ENCODE results near the gene EPS8L2. TPM values are rescaled to one million over a fixed set of nuclear protein-coding genes. Genes with fewer than 3 reads are reported as not detected.
A peak's percentile ranks its signal among the peaks of the same experiment; 100 is the strongest.

Gene EPS8L2
- total RNA-seq, 2 experiments from 2014 or later, result 7.1 to 8.1 TPM

DNA sequence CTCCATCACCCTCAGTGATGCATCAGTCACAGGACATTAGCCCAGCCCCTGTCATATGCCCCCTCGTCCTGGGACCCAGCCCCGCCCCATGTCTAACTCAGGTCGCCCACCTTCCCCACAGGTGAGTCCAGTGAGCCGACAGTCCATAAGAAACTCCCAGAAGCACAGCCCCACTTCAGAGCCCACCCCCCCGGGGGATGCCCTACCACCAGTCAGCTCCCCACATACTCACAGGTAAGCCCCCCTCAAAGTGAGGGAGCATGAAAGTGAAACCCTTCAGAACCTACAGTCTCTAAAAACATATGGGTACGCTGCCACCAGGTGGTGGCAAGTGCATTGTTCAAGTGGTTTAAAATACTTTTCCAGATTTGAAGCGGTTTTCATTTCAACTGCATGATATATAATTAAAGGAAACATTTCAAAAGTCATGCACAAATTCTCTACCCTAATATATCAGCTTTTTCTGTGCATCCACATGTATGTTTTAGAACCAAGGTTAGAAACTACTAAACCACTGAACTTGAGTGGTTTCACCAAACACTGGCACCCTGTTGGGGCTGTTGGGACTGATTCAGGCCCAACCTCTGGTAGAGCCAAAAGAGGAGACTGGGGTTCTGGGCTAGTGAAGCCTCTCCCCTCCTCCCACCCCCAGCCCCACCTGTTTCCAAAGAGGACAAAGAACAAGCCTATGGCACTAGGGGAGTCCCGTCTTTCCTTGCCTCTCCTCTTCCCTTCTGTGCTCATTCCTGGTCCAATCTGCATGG is 17.3 kb downstream of the EPS8L2 start:
- intact Hi-C loops (cut with micrococcal nuclease), result loop anchor here (1.0 to 10.0 kb wide), 6 partner anchors 28 to 519 kb away; partner anchors contain the start of genes BET1L, DEAF1, IFITM2 and RIC8A
- Mint-ChIP-seq H3K4me3 (peak overlapping the region; percentile 18), H3K9me3 (no peaks in the 10 kb centered on the region), H3K27ac (no peak overlapping the region), H3K27me3 (ENCODE audit: low read depth) (peaks cover 16% of the 10 kb centered on the region), H3K36me3 (ENCODE audit: low read depth) (no peaks in the 10 kb centered on the region), H3K4me1 (ENCODE audit: low read depth) (peaks cover 13% of the 10 kb centered on the region)
- peak; percentile 70 for DNase-seq
- CTCF ChIA-PET, result interaction anchor here (0.8 to 3.7 kb wide), 18 partner anchors 8 to 205 kb away, joined by 3 to 26 read pairs (median 4); partner anchors contain the start of gene TMEM80

DNA sequence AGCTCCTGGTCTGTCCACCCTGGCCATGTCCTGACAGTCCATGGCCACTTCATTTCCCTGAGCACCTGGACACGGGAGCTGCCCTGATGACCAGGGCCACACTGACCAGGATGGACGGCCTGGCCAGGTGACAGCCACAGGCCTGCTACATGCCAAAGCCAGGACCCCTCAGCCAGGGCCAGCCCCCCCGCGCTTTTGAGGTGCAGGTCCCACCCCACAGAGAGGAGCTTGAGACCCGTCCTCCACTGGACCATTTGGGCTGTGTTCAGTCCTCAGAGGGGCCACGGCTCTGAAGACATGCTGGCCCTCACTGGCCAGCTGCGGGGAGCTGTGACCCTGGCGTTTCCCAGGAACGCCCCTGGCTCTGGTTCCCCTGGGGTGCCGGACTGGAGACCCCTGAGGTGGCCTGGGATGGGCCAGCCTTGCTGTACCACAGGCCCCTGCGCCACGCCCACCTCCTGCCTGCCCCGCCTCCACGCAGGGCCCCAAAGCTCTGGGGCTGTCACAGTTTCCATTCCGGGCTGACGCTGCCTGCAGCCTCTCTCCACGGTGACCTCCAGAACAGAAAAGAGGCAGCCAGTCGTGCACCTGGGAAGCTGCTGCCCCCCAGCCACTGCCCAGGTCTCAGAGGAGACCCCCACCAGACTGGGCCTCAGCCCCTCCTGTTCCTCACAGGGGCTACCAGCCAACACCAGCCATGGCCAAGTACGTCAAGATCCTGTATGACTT is 18.2 kb downstream of the EPS8L2 start:
- Mint-ChIP-seq H3K36me3 (ENCODE audit: low read depth) (no peaks in the 10 kb centered on the region), H3K27me3 (ENCODE audit: low read depth) (peaks cover 15% of the 10 kb centered on the region), H3K4me1 (ENCODE audit: low read depth) (peaks cover 13% of the 10 kb centered on the region), H3K4me3 (no peak overlapping the region), H3K9me3 (no peaks in the 10 kb centered on the region), H3K27ac (no peak overlapping the region)
- intact Hi-C loops (cut with micrococcal nuclease), result loop anchor here (10.0 kb wide), 2 partner anchors 419 to 519 kb away; partner anchors contain the start of genes BET1L, IFITM2 and RIC8A
- DNase-seq, result no peak
- CTCF ChIA-PET, result interaction anchor here (0.6 to 3.7 kb wide), 10 partner anchors 19 to 219 kb away, joined by 3 to 26 read pairs (median 3); no protein-coding TSS in a partner anchor

DNA sequence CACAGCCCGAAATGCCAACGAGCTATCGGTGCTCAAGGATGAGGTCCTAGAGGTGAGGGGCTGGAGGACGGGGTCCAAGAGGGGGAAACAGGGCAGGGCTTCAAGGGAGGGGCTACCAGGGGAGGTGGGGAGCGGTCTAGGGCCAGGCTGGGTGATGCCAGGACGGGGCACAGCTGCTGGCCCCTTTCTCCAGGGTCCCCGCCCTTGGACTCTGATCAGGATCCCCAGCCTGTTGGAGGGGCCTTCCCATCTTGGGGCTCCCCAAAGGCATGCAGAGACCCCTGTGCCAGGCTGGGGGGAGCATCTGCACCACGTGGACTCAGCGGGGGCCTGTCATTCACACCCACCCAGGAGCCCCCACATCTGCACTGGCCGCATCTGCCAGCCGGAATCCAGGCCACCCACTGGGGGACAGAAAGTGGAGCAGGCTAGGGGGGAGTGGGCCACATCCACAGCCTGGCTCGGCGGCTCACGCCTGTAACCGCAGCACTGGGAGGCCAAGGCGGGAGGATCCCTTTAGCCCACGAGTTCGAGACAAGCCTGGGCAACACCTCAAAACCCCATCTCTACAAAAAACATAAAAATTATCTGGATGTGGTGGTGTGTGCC is 18.9 kb downstream of the EPS8L2 start:
- intact Hi-C loops (cut with micrococcal nuclease), result loop anchor here (10.0 kb wide), 2 partner anchors 420 to 520 kb away; partner anchors contain the start of genes BET1L, IFITM2 and RIC8A
- no peaks in the 10 kb centered on the region for H3K36me3 Mint-ChIP-seq (ENCODE audit: low read depth)
- peaks cover 13% of the 10 kb centered on the region for H3K4me1 Mint-ChIP-seq (ENCODE audit: low read depth)
- peak overlapping the region; percentile 52 for H3K4me3 Mint-ChIP-seq
- CTCF ChIA-PET, result interaction anchor here (0.8 to 3.7 kb wide), 10 partner anchors 14 to 170 kb away, joined by 3 to 26 read pairs (median 6); no protein-coding TSS in a partner anchor
- H3K9me3 Mint-ChIP-seq, result no peaks in the 10 kb centered on the region
- H3K27ac Mint-ChIP-seq, result no peak overlapping the region
- H3K27me3 Mint-ChIP-seq (ENCODE audit: low read depth), result peaks cover 9% of the 10 kb centered on the region
- no peak for DNase-seq

DNA sequence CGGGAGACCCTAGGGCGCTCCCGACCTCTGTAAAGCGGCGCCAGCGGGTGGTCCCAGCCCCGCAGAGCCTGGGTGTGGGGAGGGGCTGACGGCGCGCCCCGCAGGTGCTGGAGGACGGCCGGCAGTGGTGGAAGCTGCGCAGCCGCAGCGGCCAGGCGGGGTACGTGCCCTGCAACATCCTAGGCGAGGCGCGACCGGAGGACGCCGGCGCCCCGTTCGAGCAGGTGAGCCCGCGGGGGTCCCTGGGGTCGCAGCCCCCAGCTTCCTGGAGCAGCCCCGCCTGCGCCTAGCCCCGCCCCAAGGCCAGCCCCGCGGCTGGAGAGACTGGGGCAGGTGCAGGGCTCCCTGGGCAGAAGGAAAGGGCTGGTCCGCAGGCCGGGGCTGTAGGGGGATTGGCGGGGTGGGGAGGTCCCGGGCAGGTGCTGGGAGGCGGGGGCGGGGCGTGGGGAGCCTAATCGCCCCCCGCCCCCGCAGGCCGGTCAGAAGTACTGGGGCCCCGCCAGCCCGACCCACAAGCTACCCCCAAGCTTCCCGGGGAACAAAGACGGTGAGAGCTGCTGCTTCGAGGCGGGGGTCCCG is 19.7 kb downstream of the EPS8L2 start:
- Mint-ChIP-seq H3K36me3 (ENCODE audit: low read depth) (no peaks in the 10 kb centered on the region), H3K4me1 (ENCODE audit: low read depth) (peaks cover 13% of the 10 kb centered on the region), H3K27ac (no peak overlapping the region), H3K9me3 (no peaks in the 10 kb centered on the region), H3K4me3 (peak overlapping the region; percentile 62), H3K27me3 (ENCODE audit: low read depth) (peaks cover 7% of the 10 kb centered on the region)
- CTCF ChIA-PET, result interaction anchor here (0.6 to 2.6 kb wide), 13 partner anchors 13 to 170 kb away, joined by 3 to 21 read pairs (median 4); partner anchors contain the start of gene TMEM80
- no peak for DNase-seq
- intact Hi-C loops (cut with micrococcal nuclease), result loop anchor here (1.0 to 10.0 kb wide), 3 partner anchors 22 to 521 kb away; partner anchors contain the start of genes BET1L, IFITM2, RIC8A and TALDO1

DNA sequence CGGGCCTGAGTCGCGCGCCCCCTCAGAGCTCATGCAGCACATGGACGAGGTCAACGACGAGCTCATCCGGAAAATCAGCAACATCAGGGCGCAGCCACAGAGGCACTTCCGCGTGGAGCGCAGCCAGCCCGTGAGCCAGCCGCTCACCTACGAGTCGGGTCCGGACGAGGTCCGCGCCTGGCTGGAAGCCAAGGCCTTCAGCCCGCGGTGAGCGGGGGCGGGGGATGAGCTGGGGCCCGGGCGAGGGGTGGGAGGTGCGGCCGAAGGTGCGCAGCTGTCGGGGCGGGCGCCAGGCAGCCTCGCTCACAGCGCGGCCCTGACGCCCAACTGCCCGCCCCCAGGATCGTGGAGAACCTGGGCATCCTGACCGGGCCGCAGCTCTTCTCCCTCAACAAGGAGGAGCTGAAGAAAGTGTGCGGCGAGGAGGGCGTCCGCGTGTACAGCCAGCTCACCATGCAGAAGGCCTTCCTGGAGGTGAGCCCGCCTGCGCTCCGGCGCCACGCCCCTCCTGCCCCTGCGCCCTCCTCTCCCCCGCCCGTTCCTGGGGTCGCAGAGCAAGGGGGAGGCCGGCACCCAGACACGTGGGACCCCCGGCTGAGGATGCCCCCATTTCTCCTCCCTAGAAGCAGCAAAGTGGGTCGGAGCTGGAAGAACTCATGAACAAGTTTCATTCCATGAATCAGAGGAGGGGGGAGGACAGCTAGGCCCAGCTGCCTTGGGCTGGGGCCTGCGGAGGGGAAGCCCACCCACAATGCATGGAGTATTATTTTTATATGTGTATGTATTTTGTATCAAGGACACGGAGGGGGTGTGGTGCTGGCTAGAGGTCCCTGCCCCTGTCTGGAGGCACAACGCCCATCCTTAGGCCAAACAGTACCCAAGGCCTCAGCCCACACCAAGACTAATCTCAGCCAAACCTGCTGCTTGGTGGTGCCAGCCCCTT is 20.5 kb downstream of the EPS8L2 start:
- Mint-ChIP-seq H3K4me1 (ENCODE audit: low read depth) (peaks cover 10% of the 10 kb centered on the region), H3K4me3 (peak overlapping the region; percentile 62), H3K27me3 (ENCODE audit: low read depth) (peaks cover 5% of the 10 kb centered on the region), H3K9me3 (no peaks in the 10 kb centered on the region), H3K36me3 (ENCODE audit: low read depth) (no peaks in the 10 kb centered on the region), H3K27ac (no peak overlapping the region)
- CTCF ChIA-PET, result interaction anchor here (0.6 to 2.6 kb wide), 19 partner anchors 12 to 311 kb away, joined by 3 to 21 read pairs (median 3); partner anchors contain the start of genes PHRF1 and TMEM80
- intact Hi-C loops (cut with micrococcal nuclease), result loop anchor here (1.0 to 10.0 kb wide), 3 partner anchors 21 to 522 kb away; partner anchors contain the start of genes BET1L, IFITM2, RIC8A and TALDO1
- peak; percentile 62 for DNase-seq

DNA sequence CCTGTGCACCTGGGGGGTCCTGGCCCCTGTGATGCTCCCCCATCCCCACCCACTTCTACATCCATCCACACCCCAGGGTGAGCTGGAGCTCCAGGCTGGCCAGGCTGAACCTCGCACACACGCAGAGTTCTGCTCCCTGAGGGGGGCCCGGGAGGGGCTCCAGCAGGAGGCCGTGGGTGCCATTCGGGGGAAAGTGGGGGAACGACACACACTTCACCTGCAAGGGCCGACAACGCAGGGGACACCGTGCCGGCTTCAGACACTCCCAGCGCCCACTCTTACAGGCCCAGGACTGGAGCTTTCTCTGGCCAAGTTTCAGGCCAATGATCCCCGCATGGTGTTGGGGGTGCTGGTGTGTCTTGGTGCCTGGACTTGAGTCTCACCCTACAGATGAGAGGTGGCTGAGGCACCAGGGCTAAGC is 21.3 kb downstream of the EPS8L2 start:
- intact Hi-C loops (cut with micrococcal nuclease), result loop anchor here (10.0 kb wide), 2 partner anchors 422 to 522 kb away; partner anchors contain the start of genes BET1L, IFITM2 and RIC8A
- Mint-ChIP-seq H3K9me3 (no peaks in the 10 kb centered on the region), H3K27me3 (ENCODE audit: low read depth) (peaks cover 3% of the 10 kb centered on the region), H3K27ac (no peak overlapping the region), H3K36me3 (ENCODE audit: low read depth) (no peaks in the 10 kb centered on the region), H3K4me3 (no peak overlapping the region), H3K4me1 (ENCODE audit: low read depth) (peaks cover 7% of the 10 kb centered on the region)
- DNase-seq, result no peak
- CTCF ChIA-PET, result interaction anchor here (0.6 to 2.6 kb wide), 7 partner anchors 21 to 312 kb away, joined by 3 to 21 read pairs (median 4); partner anchors contain the start of genes PHRF1 and TMEM80

DNA sequence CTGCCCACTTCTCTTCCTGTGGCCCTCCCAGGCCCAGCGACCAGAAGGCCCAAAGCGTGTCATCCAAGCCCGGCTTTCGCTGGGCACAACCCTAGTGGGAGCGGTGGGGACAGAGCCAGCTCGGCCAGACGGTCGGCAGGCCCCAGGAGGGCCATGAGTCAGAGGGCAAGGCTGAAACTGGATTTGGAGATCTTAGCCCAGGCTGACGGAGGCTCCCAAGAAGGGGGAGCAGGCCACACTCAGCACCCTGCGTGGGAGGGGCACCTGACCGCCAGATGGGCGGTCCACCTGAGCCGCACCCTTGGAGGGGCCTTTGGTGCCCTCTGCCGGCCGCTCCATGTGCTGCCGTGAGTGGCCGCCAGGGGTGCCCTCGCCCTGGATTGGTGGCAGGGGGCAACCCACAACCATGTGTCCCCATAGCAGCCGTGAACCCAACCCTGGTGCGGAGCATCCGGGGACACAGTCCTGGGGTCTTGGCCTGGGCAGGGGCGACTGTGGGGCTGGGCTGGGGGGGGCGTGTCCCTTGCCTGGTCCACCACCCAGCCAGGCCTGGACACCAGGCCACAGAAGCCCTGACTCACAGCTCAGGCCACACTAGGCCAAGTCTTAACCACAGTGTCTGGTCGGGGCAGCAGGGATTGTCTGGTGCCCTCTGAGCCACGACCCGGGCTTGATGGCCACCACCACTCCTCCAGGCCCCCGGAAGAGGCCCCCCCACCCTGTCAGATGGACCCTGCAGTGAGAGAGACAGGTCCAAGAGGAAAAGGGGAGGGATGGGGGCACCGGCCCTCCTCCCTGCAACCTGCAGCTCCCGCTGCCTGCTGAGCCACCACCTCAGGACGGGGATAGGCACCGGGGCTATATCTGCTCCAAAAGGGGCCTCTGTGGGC is 22.1 kb downstream of the EPS8L2 start:
- peaks cover 2% of the 10 kb centered on the region for H3K27me3 Mint-ChIP-seq (ENCODE audit: low read depth)
- no peaks in the 10 kb centered on the region for H3K9me3 Mint-ChIP-seq
- H3K36me3 Mint-ChIP-seq (ENCODE audit: low read depth), result no peaks in the 10 kb centered on the region
- intact Hi-C loops (cut with micrococcal nuclease), result loop anchor here (1.0 to 10.0 kb wide), 4 partner anchors 37 to 523 kb away; partner anchors contain the start of genes BET1L, IFITM2, RIC8A and SLC25A22
- DNase-seq, result peak; percentile 84
- CTCF ChIA-PET, result interaction anchor here (0.9 to 2.6 kb wide), 3 partner anchors 37 to 313 kb away, joined by 3 to 21 read pairs (median 3); no protein-coding TSS in a partner anchor
- H3K4me3 Mint-ChIP-seq, result no peak overlapping the region
- no peak overlapping the region for H3K27ac Mint-ChIP-seq
- peaks cover 5% of the 10 kb centered on the region for H3K4me1 Mint-ChIP-seq (ENCODE audit: low read depth)

DNA sequence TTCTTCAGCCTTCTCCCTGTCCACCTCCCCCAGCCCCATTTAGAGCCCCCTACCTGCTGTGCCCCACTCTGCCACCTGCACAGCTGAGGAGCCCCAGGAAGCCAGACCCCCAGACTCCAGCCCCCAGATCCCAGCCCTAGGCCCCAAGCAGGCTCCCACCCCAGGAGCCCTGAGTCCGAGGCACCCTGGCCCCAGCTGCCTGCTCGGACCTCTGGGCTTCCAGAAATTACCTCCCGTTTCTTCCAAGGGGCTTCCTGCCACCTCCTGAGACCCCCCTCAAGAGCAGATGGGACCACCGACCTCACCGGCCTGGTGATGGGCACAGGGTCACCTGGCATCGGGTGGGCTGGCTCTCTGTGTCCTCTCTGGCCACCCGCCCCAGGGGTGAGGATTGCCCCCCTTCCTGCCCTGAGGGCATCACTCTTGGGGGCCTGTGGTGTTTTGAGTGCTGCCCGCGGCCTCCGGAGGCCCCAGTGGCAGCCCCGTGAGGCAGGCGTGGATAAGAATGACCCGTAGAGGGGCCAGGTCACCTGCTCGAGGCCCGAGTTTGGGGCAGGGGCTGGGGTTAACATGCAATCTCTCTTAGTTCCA is 23.0 kb downstream of the EPS8L2 start:
- H3K9me3 Mint-ChIP-seq, result no peaks in the 10 kb centered on the region
- DNase-seq, result no peak
- intact Hi-C loops (cut with micrococcal nuclease), result loop anchor here (1.0 to 10.0 kb wide), 4 partner anchors 36 to 524 kb away; partner anchors contain the start of genes BET1L, IFITM2, RIC8A and SLC25A22
- H3K27me3 Mint-ChIP-seq (ENCODE audit: low read depth), result no peaks in the 10 kb centered on the region
- no peak overlapping the region for H3K4me3 Mint-ChIP-seq
- no peaks in the 10 kb centered on the region for H3K36me3 Mint-ChIP-seq (ENCODE audit: low read depth)
- peaks cover 3% of the 10 kb centered on the region for H3K4me1 Mint-ChIP-seq (ENCODE audit: low read depth)
- CTCF ChIA-PET, result interaction anchor here (0.6 to 1.2 kb wide), 3 partner anchors 11 to 37 kb away, joined by 3 to 5 read pairs (median 3); no protein-coding TSS in a partner anchor
- H3K27ac Mint-ChIP-seq, result no peak overlapping the region

DNA sequence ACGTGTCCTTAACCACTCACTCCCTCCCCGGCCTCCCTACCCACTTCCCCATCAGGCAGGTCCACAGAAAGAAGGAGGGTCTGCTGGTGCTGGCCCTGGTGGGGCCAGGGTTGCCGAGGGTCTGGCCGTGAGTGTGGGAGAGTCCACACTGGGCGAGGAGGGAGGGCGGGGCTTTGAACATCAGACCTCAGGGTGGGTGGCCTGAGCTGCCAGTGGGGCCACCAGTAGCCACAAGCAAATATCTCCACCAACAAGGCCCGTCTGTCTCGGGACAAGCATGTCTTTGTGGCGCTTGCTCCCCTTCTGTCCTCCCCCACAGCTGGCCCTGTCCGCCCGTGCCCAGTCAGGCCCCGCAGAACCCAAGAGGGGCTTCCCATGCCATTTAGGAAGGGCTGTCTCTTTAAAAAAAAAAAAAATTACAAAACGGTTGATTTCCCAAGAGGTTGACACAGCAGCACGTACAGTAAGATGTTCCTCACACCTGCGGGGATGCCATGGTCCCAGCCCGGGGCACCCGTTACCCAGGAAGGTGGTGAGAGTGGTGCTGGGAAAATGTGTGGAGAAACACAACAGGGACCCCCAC is 23.6 kb downstream of the EPS8L2 start:
- CTCF ChIA-PET, result interaction anchor here (0.6 to 1.0 kb wide), 3 partner anchors 9 to 75 kb away, joined by 3 to 4 read pairs (median 3); no protein-coding TSS in a partner anchor
- intact Hi-C loops (cut with micrococcal nuclease), result loop anchor here (10.0 kb wide), 2 partner anchors 425 to 525 kb away; partner anchors contain the start of genes BET1L, IFITM2 and RIC8A
- H3K4me3 Mint-ChIP-seq, result no peak overlapping the region
- H3K27ac Mint-ChIP-seq, result no peak overlapping the region
- H3K27me3 Mint-ChIP-seq (ENCODE audit: low read depth), result no peaks in the 10 kb centered on the region
- H3K4me1 Mint-ChIP-seq (ENCODE audit: low read depth), result peaks cover 3% of the 10 kb centered on the region
- no peaks in the 10 kb centered on the region for H3K9me3 Mint-ChIP-seq
- DNase-seq, result no peak
- H3K36me3 Mint-ChIP-seq (ENCODE audit: low read depth), result no peaks in the 10 kb centered on the region
